NCI-H82 (cell line): ENCODE results near the gene STX16.
A peak's percentile ranks its signal among the peaks of the same experiment; 100 is the strongest.
"Not testable (repeated sequence)": the region's sequence is repeated elsewhere in the genome, so short reads cannot be mapped to it uniquely, and the experiment has no call there.

ENCODE experiments used
- DNase-seq: peaks from one replicate; lab custom pipeline; 2025; lab: John Stamatoyannopoulos, UW

STX16 gene

GRCh38 chr20:58636396-58636982 is 14.6 kb upstream of the STX16 start:
- no peak for DNase-seq

GRCh38 chr20:58636983-58637421 is 14.1 kb upstream of the STX16 start:
- DNase-seq, result peak; percentile 15

- no peak for DNase-seq
These were observed 13.4 kb upstream of the STX16 start for GRCh38 chr20:58637466-58638213.

GRCh38 chr20:58638467-58639181 is 12.5 kb upstream of the STX16 start:
- no peak for DNase-seq

GRCh38 chr20:58639182-58640146 is 11.6 kb upstream of the STX16 start:
- peak; percentile 11 for DNase-seq

- no peak for DNase-seq
These were observed 10.6 kb upstream of the STX16 start for GRCh38 chr20:58640446-58640845.

GRCh38 chr20:58642441-58642840 is 8.6 kb upstream of the STX16 start:
- no peak for DNase-seq

GRCh38 chr20:58642896-58643295 is 8.2 kb upstream of the STX16 start:
- not testable (repeated sequence) for DNase-seq

GRCh38 chr20:58645412-58645968 is 5.6 kb upstream of the STX16 start:
- DNase-seq, result no peak

GRCh38 chr20:58646257-58646656 is 4.8 kb upstream of the STX16 start:
- DNase-seq, result no peak

GRCh38 chr20:58646703-58647102 is 4.4 kb upstream of the STX16 start:
- peak; percentile 12 for DNase-seq

- peak; percentile 30 for DNase-seq
These were observed 3.8 kb upstream of the STX16 start for GRCh38 chr20:58647162-58647795.

GRCh38 chr20:58647796-58648501 is 3.1 kb upstream of the STX16 start:
- DNase-seq, result no peak

- not testable (repeated sequence) for DNase-seq
These were observed 2.6 kb upstream of the STX16 start for GRCh38 chr20:58648502-58648825.

GRCh38 chr20:58649288-58650180 is 1.5 kb upstream of the STX16 start:
- no peak for DNase-seq

- peak; percentile 58 for DNase-seq
These were observed 805 bp upstream of the STX16 start for GRCh38 chr20:58650181-58650775.

GRCh38 chr20:58651559-58651945 is 469 bp downstream of the STX16 start:
- DNase-seq, result peak; percentile 64

- peak; percentile 75 for DNase-seq
These were observed 993 bp downstream of the STX16 start for GRCh38 chr20:58651946-58652605.
